ENCODE data around the gene ZCCHC18. TPM values are rescaled to one million over a fixed set of nuclear protein-coding genes. Genes with fewer than 3 reads are reported as not detected.

Gene ZCCHC18
- 8.0 TPM for total RNA-seq

DNA sequence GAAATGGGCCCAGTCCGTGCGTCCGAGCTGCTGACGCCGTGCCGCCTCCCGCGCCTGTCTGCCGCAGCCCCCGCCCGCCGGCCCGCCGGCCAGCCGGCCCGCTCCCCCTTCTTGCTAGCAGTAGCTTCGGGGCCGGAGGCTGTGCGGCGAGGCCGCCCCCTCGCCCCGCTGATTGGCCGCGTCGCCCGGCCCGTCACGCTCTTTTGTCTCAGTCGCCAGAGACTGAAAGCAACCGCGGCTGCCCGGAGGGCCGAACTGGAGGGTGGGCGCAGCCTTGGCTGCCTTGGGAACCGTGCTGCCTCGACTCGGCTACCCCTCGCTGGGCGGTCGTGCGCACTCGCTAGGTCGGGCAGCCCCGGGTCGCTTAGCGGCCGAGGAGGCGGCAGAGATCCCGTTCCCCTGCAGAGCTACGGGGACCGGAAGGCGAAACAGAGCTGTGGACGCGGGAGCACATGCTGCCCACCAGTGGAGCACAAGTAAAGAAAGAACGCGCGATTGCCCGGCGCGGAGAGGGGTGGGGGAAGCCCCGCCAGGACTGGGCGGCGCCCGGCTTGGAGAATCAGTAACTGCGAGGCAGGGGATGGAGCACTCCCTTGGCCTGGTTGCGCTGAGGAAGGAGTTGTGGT is at the start of gene ZCCHC18:
ZCCHC18 (plus strand) TSS at position 198 of the 626 bp plus-strand sequence. CDS start 1,589 bp downstream, outside the sequence.

DNA sequence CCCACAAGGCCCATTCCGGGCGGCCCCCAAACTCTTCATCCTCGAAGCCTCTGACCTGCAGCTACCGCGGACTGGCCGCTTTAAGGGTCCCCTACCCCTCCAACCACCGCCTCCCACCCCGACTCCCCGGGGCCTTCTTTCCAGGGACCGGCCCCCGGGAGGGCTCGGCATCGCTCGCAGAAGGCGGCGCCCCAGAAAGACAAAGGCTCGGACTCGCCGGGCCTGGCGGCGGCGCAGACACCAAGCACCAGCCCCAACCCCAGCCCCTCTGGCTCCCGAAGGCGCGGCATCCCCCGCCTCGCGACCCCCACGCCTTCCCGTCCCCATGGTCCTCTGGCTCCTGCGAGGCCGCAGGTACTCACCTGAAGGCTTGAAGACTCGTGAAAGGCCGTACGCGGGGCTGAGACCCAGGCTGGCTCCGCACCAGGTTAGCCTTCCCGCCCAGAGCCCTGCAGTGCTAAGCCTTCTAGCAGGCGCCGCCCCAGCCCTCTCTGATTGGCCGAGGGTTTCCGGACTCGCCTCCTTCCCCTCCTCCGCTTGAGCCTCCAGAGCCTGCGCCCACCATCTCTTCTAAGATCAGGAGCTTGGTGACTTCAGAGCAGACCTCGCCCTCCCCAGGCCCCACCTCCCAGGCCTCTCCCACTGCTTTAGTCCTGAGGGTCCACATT is 36.4 kb upstream of the ZCCHC18 start, which contains the start of gene TMSB15C:
TMSB15C (minus strand) TSS at position 459 of the 668 bp plus-strand sequence.

DNA sequence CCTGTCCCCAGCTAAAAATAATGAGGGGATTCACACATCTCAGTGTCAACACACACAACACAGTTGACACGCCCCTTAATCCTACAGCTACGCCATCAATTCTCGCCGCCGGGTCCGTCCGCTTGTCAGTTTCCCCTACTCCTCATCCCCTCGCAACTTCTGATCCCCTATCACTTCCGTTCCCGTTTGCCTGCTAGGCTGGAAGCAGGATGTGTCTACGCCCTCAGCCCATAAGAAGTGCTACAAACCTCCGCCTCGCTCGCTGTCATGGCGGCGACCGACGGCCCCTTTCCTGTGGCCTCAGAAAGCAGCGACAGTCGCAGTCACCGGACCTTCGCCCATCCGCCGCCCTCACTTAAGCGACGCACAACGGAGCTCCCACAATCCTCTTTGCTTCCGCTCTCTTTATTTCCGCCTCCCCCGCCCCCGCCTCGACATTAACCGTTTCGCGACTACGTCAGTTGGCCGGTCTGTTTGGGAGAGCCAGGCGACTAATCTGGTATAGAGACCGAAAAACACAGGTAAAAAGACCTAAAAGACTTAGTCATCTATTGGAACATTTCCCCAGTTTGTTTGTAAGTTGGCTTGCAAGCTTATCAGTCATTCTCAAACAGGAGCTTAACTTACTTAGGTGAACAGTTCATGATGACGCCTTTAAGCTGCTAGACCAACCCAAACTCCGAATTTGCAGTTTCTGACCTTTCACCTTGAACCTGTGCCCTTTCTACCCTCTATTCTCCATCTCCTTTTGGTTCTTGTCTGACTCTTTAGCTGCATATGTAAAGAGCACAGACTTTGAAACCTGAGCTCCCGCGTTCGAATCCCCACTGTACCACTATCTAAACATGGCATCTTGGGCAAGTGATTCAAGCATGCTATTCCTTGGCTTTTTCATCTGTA is 44.6 kb downstream of the ZCCHC18 start, which contains the start of gene SLC25A53:
SLC25A53 (minus strand) TSS at position 380 of the 900 bp plus-strand sequence. CDS start 51,752 bp downstream, outside the sequence.

Other genes starting within 250 kb of the ZCCHC18 start
- gene TMSB15B, start 149.9 kb upstream of the ZCCHC18 start, total RNA-seq: 12.9 TPM
- gene H2BW1, start 98.8 kb upstream of the ZCCHC18 start, total RNA-seq: not detected
- gene H2BW2, start 72.6 kb upstream of the ZCCHC18 start, total RNA-seq: not detected
- 12.6 TPM for gene TMSB15C, start 36.3 kb upstream of the ZCCHC18 start, total RNA-seq
- gene SLC25A53, start 44.5 kb downstream of the ZCCHC18 start, total RNA-seq: 35.8 TPM
- 44.3 TPM for gene FAM199X, start 53.9 kb downstream of the ZCCHC18 start, total RNA-seq
- gene ESX1, start 142.4 kb downstream of the ZCCHC18 start, total RNA-seq: not detected

Data from camera-type eye (tissue), 1 donor.